H1 (cell line): ENCODE measurements around the gene KRT27. TPM values are rescaled to one million over a fixed set of nuclear protein-coding genes. Genes with fewer than 3 reads are reported as not detected.

ENCODE experiments used
- KDM1A ChIP-seq: fragments of 200-600, 300-600 bp; sonication (generic); IDR thresholded peaks from 2 replicates; pipeline ENCODE4 v1.7.1; 2016; ENCODE audit warnings: mild to moderate bottlenecking, low read length, borderline replicate concordance
- SIRT6 ChIP-seq: IDR thresholded peaks from one replicate; pipeline ENCODE4 v1.7.1; 2012; ENCODE audit warnings: low read length, inconsistent platforms
- polyA plus RNA-seq, 7 experiments: library from polyadenylated mRNA; depleted of rRNA in 3 of 7; stranded (reverse) in 5 of 7; unstranded in 2 of 7; fragments of >200 nt in 5 of 7; fragments of 200-250 nt in 2 of 7; gene quantifications; 1 replicate in 5 of 7; 2 replicates in 1 of 7; 4 replicates in 1 of 7; pipeline versions ENCODE4 v1.2.1 to v1.2.3, GENCODE V29; 2011 to 2013; ENCODE audit warnings: missing spikeins in 2 of 7, mixed read lengths in 2 of 7
- total RNA-seq: library from RNA; stranded (reverse); fragmentation: NEBNext Ultra II Directional; extraction: Animal tissue kit (Norgen Biotek cat#: 25700); gene quantifications from 2 replicates; pipeline ENCODE4 v1.2.1, GENCODE V29; 2021
- TF ChIP-seq, protein P1 (sequence below): fragments of 300-600 bp; sonication (generic); IDR thresholded peaks from 2 replicates; pipeline ENCODE4 v1.7.1; 2012; ENCODE audit warnings: low read length, moderate library complexity, mild to moderate bottlenecking, inconsistent platforms; ENCODE audit not compliant: insufficient replicate concordance

KRT27 gene
- total and polyA plus RNA-seq, 2 of the 8 experiments (the other 6 are each of a cell fraction or from before 2014, with no cell fraction given) = not detected

DNA sequence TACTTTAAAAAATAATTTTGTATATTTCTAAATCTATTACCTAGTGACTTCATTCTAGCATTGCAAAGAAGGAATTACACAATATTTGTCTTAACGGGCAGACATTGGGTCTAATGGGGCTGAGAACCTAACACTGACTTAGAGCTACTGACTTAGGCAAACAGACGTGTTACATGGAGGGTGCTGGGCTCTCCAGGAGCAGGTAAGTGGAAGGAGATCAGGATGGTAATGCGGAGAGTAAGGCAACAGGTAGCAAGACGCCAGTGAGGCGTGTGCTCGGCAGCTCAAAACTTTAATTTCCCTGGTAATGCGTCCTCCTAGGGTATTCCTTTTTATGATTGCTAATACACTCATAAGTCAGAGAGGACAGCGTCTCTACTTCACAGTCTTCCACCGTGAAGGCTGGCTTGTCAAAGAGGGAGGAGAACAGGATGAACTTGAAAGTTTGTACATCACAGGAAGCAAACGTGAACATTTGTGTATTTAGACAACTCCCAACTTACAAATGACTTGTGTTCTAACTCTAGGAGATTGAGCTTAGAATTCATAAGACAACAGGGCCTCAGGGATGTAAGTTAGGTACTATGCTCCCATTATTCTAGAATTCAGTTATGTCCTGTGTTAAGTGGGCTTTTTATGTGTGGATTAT lies 12.8 kb upstream of the KRT27 start (continued):
- TF ChIP-seq KDM1A (no peak), SIRT6 (no peak)
- TF ChIP-seq, protein P1, sequence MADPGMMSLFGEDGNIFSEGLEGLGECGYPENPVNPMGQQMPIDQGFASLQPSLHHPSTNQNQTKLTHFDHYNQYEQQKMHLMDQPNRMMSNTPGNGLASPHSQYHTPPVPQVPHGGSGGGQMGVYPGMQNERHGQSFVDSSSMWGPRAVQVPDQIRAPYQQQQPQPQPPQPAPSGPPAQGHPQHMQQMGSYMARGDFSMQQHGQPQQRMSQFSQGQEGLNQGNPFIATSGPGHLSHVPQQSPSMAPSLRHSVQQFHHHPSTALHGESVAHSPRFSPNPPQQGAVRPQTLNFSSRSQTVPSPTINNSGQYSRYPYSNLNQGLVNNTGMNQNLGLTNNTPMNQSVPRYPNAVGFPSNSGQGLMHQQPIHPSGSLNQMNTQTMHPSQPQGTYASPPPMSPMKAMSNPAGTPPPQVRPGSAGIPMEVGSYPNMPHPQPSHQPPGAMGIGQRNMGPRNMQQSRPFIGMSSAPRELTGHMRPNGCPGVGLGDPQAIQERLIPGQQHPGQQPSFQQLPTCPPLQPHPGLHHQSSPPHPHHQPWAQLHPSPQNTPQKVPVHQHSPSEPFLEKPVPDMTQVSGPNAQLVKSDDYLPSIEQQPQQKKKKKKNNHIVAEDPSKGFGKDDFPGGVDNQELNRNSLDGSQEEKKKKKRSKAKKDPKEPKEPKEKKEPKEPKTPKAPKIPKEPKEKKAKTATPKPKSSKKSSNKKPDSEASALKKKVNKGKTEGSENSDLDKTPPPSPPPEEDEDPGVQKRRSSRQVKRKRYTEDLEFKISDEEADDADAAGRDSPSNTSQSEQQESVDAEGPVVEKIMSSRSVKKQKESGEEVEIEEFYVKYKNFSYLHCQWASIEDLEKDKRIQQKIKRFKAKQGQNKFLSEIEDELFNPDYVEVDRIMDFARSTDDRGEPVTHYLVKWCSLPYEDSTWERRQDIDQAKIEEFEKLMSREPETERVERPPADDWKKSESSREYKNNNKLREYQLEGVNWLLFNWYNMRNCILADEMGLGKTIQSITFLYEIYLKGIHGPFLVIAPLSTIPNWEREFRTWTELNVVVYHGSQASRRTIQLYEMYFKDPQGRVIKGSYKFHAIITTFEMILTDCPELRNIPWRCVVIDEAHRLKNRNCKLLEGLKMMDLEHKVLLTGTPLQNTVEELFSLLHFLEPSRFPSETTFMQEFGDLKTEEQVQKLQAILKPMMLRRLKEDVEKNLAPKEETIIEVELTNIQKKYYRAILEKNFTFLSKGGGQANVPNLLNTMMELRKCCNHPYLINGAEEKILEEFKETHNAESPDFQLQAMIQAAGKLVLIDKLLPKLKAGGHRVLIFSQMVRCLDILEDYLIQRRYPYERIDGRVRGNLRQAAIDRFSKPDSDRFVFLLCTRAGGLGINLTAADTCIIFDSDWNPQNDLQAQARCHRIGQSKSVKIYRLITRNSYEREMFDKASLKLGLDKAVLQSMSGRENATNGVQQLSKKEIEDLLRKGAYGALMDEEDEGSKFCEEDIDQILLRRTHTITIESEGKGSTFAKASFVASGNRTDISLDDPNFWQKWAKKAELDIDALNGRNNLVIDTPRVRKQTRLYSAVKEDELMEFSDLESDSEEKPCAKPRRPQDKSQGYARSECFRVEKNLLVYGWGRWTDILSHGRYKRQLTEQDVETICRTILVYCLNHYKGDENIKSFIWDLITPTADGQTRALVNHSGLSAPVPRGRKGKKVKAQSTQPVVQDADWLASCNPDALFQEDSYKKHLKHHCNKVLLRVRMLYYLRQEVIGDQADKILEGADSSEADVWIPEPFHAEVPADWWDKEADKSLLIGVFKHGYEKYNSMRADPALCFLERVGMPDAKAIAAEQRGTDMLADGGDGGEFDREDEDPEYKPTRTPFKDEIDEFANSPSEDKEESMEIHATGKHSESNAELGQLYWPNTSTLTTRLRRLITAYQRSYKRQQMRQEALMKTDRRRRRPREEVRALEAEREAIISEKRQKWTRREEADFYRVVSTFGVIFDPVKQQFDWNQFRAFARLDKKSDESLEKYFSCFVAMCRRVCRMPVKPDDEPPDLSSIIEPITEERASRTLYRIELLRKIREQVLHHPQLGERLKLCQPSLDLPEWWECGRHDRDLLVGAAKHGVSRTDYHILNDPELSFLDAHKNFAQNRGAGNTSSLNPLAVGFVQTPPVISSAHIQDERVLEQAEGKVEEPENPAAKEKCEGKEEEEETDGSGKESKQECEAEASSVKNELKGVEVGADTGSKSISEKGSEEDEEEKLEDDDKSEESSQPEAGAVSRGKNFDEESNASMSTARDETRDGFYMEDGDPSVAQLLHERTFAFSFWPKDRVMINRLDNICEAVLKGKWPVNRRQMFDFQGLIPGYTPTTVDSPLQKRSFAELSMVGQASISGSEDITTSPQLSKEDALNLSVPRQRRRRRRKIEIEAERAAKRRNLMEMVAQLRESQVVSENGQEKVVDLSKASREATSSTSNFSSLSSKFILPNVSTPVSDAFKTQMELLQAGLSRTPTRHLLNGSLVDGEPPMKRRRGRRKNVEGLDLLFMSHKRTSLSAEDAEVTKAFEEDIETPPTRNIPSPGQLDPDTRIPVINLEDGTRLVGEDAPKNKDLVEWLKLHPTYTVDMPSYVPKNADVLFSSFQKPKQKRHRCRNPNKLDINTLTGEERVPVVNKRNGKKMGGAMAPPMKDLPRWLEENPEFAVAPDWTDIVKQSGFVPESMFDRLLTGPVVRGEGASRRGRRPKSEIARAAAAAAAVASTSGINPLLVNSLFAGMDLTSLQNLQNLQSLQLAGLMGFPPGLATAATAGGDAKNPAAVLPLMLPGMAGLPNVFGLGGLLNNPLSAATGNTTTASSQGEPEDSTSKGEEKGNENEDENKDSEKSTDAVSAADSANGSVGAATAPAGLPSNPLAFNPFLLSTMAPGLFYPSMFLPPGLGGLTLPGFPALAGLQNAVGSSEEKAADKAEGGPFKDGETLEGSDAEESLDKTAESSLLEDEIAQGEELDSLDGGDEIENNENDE = no peak
